Nucleus accumbens (tissue), 56 donors: ENCODE measurements around the gene CELSR3.
A peak's percentile ranks its signal among the peaks of the same experiment; 100 is the strongest.

ENCODE experiments used
- DNase-seq, 56 donors: peaks; one replicate each; lab custom pipeline; 2025; lab: John Stamatoyannopoulos, UW

Gene CELSR3

DNA sequence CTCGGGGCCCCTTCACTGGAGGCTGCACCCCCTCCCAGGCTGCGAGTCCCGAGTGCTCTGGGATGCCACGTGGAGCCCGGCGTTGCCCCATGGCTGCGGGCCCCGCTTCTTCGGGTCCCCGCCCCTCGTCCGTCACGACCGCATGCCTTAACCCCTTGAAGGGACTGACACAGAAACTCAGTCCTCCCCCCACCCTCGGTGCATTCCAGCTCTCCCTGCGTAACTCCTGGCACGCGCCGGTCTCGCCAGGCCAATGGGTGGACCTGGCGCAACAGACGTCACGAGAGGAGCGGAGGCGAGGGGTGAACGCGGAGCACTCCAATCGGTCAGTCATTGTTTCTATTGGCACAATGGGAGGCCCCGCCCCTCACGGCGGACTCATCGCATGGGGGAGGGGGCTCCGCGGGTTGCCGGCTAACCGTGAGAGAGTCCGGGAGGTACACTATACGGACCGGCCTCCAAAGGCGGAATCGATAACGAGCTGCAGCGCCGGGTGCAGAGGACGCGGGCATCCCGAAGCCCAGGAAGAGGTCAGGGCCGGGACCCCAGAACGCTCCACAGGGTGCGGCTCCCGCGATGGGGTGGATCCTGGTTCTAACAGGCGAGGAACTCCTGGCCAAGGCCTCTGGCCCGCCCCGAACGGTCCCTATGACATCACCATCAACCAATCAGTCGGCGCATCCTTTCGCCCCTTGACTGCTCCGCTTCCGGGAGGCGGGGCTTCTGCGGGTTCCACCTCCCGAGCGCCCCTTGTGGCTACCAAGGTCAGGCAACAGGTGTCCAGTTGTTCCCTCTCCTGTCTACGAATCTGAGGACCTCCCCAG, 1.0 kb upstream of the CELSR3 start:
- DNase-seq, result peak; percentile 75 to 98 (median 94)

DNA sequence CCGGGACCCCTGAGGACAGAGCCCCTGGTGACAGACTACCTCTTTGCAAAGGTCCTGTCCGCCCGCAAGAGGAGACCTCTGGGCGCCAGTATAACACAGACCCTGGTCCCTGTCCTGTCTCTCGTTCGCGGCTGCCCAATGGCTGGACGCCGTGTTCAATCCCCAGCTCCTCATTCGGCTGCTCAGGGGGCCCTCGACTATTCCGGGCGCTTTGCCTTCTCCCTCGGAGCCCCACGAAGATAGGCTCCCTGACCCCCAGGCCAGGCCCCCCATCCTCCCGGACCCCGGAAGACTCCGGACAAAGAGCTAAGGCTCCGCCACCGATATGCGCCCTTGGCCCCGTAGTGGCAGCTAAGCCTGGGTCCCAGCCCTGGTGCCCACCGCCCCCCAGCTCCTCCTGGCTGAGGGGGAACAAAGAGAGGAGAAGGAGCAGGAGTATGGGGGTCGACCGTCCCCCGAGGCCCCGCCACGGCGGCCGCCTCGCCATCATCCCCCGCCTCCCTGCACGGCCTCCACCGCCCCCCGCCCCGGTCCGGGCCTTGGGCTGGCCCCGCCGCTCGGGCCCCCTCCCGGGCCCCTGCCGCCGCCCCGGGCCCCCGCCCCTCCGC, 437 bp downstream of the CELSR3 start:
- peak in 2 of 56 donors; percentile 14 to 34 for DNase-seq

DNA sequence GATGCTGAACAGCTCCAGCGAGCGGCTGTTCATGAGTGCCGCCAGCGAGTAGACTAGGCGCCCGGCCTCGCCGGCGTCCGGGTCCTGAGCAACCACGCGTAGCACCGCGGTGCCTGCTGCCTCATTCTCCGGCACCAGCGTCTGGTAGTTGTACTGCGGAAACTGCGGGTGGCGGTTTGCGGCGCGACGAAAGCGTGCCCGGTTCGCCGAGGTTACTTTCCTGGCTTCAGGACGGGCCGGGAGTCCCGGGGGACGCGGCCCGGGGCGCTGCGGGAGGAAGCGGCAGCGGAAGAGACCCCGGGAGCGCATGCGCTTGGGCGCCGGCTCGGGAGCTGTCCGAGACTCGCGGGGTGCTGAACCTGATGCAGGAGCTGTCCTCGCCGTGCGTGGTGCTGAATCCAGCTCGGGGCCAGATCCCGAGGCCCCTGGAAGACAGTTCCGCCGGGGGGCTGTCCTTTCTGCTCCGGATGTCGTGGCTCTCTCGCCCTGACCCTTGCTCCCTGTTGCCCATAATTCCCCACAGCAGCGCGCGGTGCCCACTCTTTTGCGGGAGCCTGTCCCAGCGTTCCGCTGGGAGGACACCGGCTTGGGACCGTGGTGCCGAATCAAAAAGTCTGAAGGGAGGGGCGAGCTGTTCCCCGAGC, 1.1 kb downstream of the CELSR3 start:
- peak in 50 of 56 donors; percentile 10 to 80 (median 46) for DNase-seq

DNA sequence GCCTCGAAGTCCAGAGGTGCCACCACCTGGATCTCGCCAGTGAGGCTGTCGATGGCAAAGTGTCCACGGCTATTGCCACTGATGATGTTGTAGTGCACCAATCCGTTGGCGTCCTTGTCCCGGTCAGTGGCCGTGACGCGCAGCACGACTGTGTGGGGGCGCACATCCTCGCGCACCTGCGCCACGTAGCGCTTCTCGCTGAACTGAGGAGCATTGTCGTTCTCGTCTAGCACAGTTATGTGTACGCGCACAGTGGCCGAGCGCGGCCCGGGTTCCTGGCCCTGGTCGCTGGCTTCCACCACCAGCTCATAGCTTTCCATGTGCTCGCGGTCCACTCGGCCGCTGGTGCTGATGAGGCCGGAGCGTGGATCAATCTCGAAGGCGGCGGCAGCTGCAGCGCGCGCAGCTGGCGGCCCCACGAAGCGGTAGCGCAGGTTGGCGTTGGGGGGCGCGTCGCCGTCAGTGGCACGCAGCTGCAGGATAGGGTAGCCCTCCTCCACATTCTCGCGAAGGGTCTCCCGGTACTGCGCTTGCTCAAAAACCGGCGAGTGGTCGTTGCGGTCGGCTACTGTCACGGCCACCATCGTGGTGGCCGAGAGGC, 1.8 kb downstream of the CELSR3 start:
- DNase-seq, result no peak

DNA sequence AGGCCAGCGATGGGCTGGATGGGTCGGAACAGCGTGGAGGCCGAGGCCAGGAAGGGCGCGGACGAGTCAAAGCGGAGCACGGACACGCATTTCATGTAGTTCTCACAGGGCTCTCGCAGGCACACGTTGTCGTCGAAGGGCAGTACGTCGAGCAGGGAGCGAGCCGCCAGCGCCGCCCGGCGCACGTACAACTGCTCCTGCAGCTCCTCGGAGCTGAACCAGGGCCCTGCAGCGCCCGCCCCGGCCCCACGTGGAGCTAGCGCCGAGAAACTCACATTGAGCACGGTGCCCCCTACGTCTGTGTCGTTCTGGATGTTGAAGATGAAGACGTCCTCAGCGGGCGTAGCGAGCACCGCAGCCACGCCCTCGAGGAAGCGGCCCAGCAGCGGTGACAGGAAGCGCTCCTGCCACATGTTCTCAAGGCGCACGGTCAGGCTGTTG, 5.8 kb downstream of the CELSR3 start:
- no peak for DNase-seq

DNA sequence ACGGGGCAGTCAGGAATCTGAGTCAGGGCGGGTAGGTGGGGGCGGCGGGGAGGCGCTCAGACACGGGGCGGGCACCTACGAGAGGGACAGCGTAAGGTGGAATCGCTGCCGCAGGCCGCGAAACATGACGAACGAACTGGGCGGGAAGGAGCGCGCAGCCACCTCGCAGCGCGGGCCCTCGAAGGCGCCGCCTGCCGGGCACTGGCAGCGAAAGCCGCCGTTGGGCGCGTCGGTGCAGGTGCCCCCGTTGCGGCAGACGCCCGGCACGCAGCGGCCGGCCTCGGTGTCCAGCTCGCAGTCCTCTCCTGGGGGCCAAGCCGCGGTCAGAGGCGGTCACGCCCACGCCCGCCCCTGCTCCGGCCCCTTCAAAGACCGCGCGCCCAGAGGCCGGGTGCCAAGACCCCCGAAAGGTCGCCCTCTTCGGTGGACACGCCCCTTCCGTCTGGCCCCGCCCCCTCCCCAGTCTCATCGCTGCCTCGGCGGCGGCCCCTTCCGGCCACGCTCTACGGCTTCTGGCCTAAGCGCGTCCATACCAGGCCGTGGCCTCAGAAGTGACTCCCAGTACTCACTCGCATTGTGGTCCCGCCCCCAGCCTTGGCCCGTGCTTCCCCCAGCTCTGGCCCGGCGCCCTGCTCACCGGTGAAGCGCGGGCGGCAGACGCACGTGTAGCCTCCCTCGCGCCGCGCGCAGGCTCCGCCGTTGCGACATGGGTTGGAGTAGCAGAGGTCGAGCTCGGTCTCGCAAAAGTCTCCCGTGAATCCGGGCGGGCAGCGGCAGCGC, 6.4 kb downstream of the CELSR3 start:
- peak in 36 of 56 donors; percentile 4 to 70 (median 22) for DNase-seq

DNA sequence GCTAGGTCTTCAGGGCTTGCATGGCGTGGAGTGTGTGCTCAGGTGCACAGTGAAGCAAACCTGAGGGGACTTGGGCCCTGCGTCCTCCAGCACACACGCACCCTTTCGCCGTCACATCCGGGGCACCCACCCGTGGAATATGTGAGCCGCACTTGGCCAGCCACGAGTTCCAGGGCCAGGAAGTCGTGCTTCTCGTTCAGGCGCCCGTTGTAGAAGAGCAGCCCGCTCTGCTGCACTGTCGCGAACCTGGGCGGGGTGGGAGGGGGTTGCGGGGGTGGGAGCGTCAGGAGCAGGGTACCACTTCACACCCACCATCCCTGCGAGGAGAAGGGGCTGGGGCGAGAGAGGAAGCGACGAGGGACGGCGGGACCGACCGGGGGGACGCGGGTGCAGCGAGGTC, 7.1 kb downstream of the CELSR3 start:
- no peak for DNase-seq

DNA sequence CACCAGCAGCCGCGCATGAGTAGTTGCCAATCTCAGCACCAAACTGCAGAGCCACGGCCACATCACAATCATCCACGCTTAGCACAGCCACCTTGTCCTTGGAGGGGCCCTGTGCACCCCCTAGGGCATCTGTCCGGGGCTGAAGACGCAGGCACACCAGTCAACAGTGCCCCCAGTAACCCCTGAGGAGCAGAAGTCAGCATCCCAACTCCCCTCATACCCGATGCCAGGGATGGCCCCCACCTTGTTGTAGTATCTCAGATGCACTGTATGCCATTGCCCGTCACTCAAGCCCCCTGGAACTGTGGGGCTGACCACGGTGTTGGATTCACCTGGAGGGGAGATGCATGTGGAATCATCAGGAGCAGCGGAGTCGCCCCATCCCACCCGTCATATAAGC, 7.6 kb downstream of the CELSR3 start:
- DNase-seq, result no peak

DNA sequence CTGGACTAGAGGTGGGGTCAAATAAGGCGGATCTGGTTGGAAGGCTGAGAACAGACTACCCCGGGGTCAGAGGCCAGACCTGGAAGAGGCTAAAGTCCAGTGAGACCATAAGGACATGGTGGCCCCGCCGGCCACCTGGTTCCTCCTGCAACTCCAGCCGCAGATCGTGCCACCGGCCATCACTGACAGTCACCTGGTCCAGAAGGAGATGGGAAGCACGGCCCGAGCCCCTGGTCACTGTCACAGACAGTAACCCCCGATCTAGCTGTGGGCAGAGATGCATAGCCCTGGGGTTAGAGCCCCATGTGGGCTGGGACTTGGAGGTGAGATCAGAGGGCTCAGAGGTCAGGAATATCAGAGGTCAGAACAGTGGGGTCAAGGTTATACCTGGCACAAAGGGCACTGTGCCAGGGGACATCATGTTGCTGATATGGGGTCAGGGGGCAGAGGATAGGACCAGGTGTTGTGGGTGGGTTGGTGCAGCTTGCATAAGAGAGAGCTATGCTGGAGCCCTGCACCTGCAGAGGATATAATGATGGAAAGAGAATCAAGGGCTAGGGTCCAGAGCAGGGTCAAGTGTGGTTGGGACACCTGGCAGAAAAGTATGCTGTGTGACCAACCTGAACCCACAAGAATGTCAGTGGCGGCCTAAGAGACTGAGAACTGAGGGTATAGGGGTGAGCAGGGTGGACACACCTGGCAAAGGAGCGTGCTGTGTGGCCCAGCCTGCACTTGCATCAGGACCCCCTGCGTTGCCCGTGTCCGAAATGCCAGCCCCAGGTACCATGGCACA, 9.6 kb downstream of the CELSR3 start:
- DNase-seq, result no peak

DNA sequence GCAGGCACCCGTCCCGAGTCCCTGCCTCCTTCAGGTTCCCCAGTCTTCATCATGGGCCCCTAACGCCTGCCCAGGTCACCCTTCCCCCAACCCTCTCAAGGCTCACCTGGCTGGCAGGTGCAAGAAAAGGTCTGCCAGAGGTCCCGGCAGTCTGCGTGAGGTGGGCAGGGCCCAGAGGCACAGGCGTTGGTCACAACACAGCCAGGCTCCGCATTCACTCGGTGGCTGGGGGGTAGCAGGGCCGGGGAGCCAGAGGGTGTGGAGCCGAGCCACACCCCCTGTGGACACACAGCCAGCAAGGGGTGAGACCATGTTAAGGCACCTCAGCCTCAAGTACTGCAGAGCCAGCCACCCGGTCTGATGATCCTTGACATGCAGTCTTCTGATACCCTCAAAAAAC, 10.9 kb downstream of the CELSR3 start:
- DNase-seq, result no peak

DNA sequence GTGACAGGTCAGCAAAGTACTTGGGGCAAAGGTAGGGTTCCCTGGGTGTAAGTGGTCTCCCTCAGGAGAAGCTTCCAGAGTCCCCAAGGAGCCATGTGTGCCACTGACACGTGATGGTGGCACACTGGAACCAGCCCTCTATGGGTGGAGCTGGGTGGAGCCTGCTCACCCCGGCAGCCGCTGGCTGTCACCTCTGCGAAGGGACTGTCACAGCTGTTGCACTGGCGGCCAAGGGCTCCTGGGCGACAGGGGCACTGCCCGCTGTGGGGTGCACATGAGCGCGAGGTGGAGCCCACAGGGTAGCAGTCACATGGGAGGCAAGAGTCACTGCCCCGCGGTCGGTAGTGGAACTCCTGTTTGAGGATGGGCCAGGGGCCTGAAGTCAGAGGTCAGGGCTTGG, 12.0 kb downstream of the CELSR3 start:
- no peak for DNase-seq

DNA sequence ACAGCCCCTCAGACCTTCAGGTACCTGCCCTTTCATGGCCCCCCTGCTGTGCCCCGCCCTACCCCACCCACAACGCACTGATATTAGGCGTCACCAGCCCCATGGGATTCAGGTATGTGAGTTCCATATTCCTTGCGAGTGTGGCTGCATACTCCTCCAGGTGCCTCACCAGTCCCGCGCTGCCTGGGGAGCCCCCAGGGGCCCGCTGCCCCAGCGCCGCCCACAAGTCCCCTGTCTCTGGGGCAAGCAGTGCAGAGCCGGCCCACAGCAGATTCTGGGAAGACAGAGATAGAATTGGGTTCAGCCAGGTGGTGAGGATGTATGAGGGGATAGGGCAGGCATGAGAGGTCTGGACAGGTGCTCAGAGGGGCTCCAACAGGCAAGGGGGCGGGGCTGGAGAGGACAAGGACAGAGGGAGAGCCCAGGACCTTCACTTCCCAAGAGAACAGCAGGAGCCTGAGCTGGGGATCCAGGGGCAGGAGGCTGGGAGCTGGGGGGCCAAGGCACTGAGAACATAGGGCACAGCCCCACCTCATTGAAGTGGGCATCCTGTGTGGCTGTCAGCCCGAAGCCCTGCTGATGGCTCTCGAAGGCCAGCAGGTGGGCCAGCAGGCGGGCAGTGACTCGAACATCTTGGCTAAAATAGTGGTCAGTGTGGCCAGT, 14.4 kb downstream of the CELSR3 start:
- DNase-seq, result no peak

DNA sequence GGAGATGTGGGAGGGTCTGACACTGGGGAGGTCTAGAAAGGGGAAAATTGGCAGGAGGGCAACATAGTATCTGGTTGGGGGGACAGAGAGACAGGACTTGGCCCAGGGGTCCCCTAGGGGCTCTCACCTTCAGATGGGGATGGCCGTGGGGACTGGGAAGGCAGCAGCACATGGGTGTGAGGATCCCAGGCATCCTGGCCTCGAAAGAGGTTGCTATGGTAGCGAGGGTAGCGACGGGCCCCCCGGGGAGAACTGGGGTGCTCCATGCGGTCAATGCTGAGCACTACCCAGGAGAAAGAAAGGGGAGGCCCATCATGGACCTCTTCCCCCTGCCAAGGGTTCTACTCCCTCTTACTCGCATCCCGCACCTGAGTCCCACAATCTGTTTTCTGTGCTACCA, 15.0 kb downstream of the CELSR3 start:
- no peak for DNase-seq

DNA sequence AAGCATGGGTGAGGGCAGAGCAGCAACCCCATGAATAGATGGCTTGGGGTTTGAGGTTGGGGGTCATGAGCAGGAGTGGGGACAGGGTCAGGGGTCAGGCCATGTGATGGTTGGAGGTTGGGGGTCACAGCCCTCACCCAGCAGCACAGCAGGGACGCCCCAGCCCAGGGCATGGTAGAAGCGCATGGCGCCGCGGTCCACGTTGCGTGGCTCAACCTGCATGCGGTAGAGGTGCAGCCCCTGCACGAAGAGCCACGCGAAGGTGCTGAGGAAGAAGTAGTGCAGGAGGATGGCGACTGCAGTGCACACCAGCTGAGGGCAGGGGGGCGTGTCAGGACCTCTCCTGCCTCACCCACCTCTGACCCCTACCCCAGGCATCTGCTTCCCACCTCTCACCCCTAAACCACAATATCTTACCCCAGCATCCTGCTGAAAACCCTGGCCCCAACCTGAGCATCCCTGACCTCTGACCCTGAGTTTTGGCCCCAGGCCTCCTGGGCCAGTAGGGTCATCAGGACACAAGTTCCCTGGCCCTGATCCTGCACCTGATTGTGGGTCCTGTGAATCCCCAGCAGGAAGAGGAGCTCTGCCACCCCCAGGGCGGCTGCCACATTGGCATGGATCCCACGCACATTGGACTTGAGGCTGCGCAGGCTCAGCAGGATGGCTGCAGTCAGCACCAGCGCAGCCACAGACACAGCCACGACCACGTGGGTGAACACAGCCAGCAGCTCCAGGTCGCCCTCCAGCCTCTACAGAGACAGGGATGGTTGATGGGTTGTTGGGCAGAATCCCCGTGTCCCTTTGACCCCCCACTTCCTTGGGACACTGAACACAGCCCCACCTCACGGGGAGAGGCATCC, 17.6 kb downstream of the CELSR3 start:
- DNase-seq, result no peak

DNA sequence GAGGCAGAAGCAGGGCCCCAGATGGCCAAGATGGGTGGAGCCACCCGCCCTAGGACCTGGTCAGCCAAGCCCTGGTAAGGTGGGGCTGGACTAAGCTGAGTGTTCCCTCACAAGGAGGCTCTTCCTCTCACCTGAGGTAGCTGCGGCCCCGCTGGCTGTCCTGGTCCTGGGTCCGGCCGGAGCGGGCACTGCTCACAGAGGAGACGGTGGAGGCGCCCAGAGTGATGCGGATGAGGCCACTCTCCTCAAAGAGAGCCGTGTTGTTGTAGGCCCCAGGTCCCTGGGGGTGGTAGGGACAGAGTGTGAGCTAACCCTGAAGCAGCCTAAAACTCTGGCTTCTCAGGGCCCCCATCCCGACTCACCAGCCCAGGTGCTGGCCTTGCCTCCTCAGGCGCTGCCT, 20.1 kb downstream of the CELSR3 start:
- DNase-seq, result no peak

DNA sequence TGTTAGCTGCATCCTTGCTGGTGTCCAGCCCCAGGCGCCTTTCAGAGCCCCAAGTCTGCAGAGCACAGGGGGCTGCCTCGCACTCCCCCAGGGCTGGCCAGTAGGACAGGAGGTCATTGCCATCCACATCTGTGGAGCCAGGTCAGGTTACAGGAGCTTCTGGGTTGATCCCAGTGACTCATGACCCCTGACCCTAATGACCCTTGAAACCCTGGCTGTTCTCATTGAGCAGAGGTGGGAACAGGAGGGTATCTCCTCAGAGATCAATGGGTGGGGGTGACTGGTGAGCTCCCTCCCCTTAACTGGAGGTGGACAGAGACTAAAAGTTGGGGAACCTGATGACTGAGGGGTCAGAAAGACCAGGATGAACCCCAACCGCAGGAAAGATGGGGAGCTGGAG, 21.3 kb downstream of the CELSR3 start:
- DNase-seq, result no peak

DNA sequence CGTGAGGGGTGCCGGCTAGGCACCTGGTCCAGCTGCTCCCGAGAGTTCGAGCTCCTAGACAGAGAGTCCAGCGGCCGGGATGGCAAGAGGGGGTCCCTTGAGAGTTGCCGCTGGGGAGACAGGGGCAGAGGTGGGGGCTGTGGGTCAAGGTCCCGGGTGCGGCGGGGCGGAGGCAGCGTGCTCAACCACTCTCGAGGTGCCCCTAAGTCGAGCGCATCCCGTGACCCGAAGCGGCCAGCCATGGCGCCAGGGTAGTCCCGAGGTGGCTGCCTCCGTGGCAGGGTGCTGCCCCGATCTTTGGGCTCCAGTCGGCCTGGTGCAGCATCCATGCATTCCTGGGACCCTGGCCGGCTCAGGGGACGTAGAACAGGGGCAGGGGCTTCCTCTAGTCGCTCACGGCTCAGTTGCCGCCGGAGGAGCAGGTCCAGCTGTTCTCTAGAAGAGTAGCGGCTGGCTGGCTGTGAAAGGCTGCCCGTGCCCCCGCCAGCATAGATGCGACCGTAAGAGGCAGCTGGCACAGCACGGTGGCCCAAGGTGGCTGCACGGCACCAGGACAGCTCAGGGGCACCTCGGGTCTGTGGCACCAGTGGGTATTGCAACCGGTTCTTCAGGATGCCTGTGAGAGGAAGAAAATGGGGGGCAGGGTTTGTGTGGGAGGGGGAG, 22.6 kb downstream of the CELSR3 start:
- DNase-seq, result no peak

DNA sequence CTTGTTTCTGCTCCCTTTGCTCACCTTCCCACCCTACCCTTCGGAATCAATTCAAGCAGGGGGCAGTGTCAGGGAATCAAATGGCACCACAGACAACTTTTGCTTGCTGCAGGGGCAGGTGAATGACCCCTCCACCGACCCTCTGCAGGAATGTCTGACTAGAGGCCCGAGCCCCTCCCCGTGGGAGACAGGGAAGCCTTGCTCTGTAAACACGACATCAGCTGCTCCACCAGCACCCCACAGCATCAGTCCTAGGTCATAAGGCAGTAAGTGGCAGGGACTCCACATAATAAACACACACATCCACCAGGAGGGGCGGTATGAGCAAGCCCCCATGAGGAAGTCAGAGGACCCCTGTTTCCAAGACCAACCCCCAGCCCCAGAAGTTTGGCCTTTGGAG, 25.4 kb downstream of the CELSR3 start:
- no peak for DNase-seq
